ENCODE data around the gene ITLN2. TPM values are rescaled to one million over a fixed set of nuclear protein-coding genes. Genes with fewer than 3 reads are reported as not detected.
"Not testable (repeated sequence)": the region's sequence is repeated elsewhere in the genome, so short reads cannot be mapped to it uniquely, and the experiment has no call there.

Gene ITLN2
- total RNA-seq, 1 donor from 2014 or later = 0.16 TPM

- no peak for ATAC-seq
Measured at GRCh38 chr1:160904783-160905616, 49.6 kb downstream of the ITLN2 start.

DNA sequence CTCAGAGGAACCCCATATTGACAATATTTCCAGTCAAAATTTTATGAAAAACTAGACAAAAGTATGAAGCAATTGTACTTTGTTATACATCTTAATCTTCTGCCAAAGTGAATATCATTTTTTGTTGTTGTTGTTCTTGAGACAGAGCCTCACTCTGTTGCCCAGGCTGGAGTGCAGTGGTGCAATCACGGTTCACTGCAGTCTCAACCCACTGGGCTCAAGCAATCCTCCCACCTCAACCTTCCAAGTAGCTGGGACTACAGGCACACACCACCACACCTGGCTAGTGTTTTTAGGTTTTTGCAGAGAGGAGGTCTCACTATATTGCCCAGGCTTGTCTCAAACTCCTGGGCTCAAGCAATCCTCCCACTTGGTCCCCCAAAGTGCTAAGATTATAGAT lies 52.4 kb downstream of the ITLN2 start:
- not testable (repeated sequence) for ATAC-seq

- no peak for ATAC-seq
Measured at GRCh38 chr1:160901768-160902167, 52.8 kb downstream of the ITLN2 start.

GRCh38 chr1:160900683-160901082 lies 53.9 kb downstream of the ITLN2 start:
- not testable (repeated sequence) for ATAC-seq

Other genes starting within 250 kb of the ITLN2 start
- 2.0 TPM for gene CD48, start 243.0 kb downstream of the ITLN2 start, total RNA-seq
- 6.3 TPM for gene SLAMF7, start 215.6 kb downstream of the ITLN2 start, total RNA-seq
- 0.20 TPM for gene LY9, start 158.6 kb downstream of the ITLN2 start, total RNA-seq
- gene CD244, start 91.9 kb downstream of the ITLN2 start, total RNA-seq = 0.56 TPM
- gene ITLN1, start 69.6 kb downstream of the ITLN2 start, total RNA-seq = not detected
- gene F11R, start 66.3 kb upstream of the ITLN2 start, total RNA-seq = 137 TPM
- gene TSTD1, start 84.2 kb upstream of the ITLN2 start, total RNA-seq = 67.9 TPM
- gene USF1, start 91.2 kb upstream of the ITLN2 start, total RNA-seq = 25.2 TPM
- gene ARHGAP30, start 115.1 kb upstream of the ITLN2 start, total RNA-seq = 6.0 TPM
- 115 TPM for gene NECTIN4, start 134.7 kb upstream of the ITLN2 start, total RNA-seq
- gene KLHDC9, start 143.6 kb upstream of the ITLN2 start, total RNA-seq = 4.5 TPM
- gene PFDN2, start 163.2 kb upstream of the ITLN2 start, total RNA-seq = 46.2 TPM
- gene NIT1, start 163.3 kb upstream of the ITLN2 start, total RNA-seq = 26.4 TPM
- gene DEDD, start 177.9 kb upstream of the ITLN2 start, total RNA-seq = 24.9 TPM
- 76.7 TPM for gene UFC1, start 199.2 kb upstream of the ITLN2 start, total RNA-seq
- gene USP21, start 204.7 kb upstream of the ITLN2 start, total RNA-seq = 15.6 TPM
- 10.4 TPM for gene PPOX, start 211.6 kb upstream of the ITLN2 start, total RNA-seq
- 17.7 TPM for gene B4GALT3, start 222.7 kb upstream of the ITLN2 start, total RNA-seq
- gene ADAMTS4, start 244.2 kb upstream of the ITLN2 start, total RNA-seq = 1.3 TPM
- gene NDUFS2, start 247.6 kb upstream of the ITLN2 start, total RNA-seq = 56.4 TPM

All from esophagus mucosa (tissue), 1 donor.